Epithelial cell of proximal tubule (primary cell): ENCODE measurements around the gene DPP10. TPM values are rescaled to one million over a fixed set of nuclear protein-coding genes. Genes with fewer than 3 reads are reported as not detected.

Source experiments
- DNase-seq: peaks from one replicate; pipeline ENCODE4 v3.0.0-alpha.2; 2011; ENCODE audit warnings: low read depth
- H3K4me3 ChIP-seq: 2 replicates; pipeline ENCODE4 v1.5.1; 2011; ENCODE audit warnings: low read depth, mild to moderate bottlenecking, low read length
- CTCF ChIP-seq: conservative IDR thresholded peaks from 2 replicates; pipeline ENCODE4 v1.5.1; 2012; ENCODE audit warnings: low read depth, mild to moderate bottlenecking, low read length
- total RNA-seq: library from RNA; depleted of rRNA; stranded (reverse); fragments of >200 nt; gene quantifications from 2 replicates; pipeline ENCODE4 v1.2.3, GENCODE V29; 2015

DPP10 gene
- total RNA-seq, 1 donor from 2014 or later: 0.06 TPM

DNA sequence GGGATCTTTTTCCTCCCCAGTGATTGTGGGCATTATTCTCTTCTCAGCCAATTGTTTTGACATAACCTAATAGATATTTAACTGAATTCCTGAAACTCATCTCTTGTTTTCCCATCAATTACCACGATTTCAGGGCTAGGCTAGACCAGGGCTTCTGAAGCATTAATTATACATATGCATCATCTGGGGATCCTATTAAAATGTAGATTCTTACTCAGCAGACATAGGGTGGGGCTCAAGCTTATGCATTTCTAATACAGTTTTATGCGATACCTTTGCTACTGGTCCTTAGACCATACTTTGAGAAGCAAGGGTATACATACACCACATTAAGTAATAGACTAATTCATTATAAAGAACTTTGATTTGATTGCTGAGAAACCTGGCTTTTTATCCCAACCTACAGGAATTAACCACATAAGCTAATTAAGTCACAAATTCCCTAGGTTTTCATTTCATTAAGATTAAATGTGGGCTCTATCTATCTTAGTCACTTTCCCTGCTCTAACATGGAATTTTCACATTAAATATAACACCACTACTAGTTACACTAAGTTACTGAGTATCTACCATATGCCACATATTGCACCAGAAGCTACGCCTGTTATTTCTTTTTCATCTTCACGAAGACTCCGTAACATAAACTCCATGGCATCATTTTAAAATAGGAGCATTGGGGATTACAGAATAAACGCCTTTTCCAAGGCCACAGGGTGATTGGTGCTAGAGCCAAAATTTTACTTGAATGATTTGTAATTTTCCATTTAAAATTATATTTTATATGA is 417.5 kb downstream of the DPP10 start:
- no peak overlapping the region for H3K4me3 ChIP-seq
- no peak for TF ChIP-seq CTCF
- DNase-seq: no peak

GRCh38 chr2:114862243-114862642 is 419.8 kb downstream of the DPP10 start:
- DNase-seq: no peak
- no peak for TF ChIP-seq CTCF
- no peak overlapping the region for H3K4me3 ChIP-seq

DNA sequence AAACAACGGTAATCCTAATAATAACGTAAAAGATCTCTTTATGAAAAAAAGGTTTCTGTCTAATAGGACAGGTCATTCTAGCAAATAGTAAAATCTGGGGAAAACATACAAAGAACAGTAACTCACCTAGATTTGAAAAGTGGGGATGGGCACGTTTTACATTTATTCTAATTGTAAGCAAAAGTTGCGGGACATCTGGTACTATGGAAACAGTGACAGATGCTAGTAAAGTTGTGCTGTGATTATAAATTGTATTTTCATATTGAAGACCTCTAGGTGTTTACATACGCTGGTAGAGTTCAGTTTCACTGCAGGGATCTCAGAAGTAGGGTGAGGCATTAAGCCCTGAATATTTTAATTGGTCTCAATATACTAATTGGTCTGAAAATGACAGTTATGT is 422.5 kb downstream of the DPP10 start:
- TF ChIP-seq CTCF: no peak
- no peak overlapping the region for H3K4me3 ChIP-seq

GRCh38 chr2:114880046-114880445 is 437.6 kb downstream of the DPP10 start:
- no peak for TF ChIP-seq CTCF
- DNase-seq: no peak
- H3K4me3 ChIP-seq: no peak overlapping the region

More for the DNA sequence above, 422.5 kb downstream of the DPP10 start:
- DNase-seq: no peak

GRCh38 chr2:114919985-114920384 is 477.5 kb downstream of the DPP10 start:
- DNase-seq: no peak
- no peak overlapping the region for H3K4me3 ChIP-seq
- TF ChIP-seq CTCF: no peak

- DNase-seq: no peak
- no peak for TF ChIP-seq CTCF
- no peak overlapping the region for H3K4me3 ChIP-seq
Observed at GRCh38 chr2:114922076-114922475, 479.6 kb downstream of the DPP10 start.
